ENCODE results near the gene KCNK2. TPM values are rescaled to one million over a fixed set of nuclear protein-coding genes. Genes with fewer than 3 reads are reported as not detected.

Gene KCNK2
- total and polyA plus RNA-seq, 2 experiments from 2014 or later, result 0.07 to 0.24 TPM

DNA sequence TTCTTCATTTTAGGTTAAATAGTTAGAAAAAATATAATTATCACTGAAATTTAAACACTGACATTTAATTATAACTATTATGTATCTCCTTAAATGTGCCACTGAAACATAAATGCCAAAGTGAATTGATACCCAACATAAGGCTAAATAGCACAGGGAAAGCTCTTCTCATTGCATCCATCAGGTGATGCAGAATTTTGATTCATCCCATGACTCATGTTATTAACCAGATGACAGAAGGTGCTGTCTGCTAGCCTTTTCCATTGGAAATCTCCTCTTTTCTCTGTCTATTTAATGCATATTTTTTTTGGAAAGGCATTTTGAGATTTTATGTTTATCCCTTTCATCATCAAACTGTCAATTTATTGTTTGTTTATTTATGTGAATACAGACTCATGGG lies 136.8 kb downstream of the KCNK2 start:
- H3K27ac ChIP-seq (ENCODE audit: low read depth), result no peak overlapping the region
- H3K4me2 ChIP-seq, result no peak overlapping the region
- H3K4me3 ChIP-seq, result no peak overlapping the region
- Mint-ChIP-seq H3K27ac (no peak overlapping the region), H3K4me1 (peaks cover 15% of the 10 kb centered on the region), H3K27me3 (ENCODE audit: insufficient read depth, low read depth, poor library complexity) (peaks cover 2% of the 10 kb centered on the region), H3K4me3 (no peak overlapping the region), H3K9me3 (no peaks in the 10 kb centered on the region), H3K36me3 (ENCODE audit: low read depth) (no peaks in the 10 kb centered on the region)
- no peak for DNase-seq (ENCODE audit: low spot score)
- peaks cover 17% of the 10 kb centered on the region for H3K4me1 ChIP-seq (ENCODE audit: insufficient read depth)
- no peaks in the 10 kb centered on the region for H3K27me3 ChIP-seq (ENCODE audit: insufficient read depth)
- H3K79me2 ChIP-seq (replicated peaks; ENCODE audit: insufficient read depth), result no peaks in the 10 kb centered on the region
- 0 out of 2 replicates have a peak, but pooled peaks cover 6% of the 10 kb centered on the region for H3K9me2 ChIP-seq (ENCODE audit: insufficient read depth)
- H4K20me1 ChIP-seq (replicated peaks; ENCODE audit: insufficient read depth), result no peaks in the 10 kb centered on the region
- no peak for ATAC-seq
- no peaks in the 10 kb centered on the region for H3F3A ChIP-seq (replicated peaks; ENCODE audit: low read depth)
- H3K36me3 ChIP-seq (ENCODE audit: insufficient read depth), result no peaks in the 10 kb centered on the region
- TF ChIP-seq, protein P1, sequence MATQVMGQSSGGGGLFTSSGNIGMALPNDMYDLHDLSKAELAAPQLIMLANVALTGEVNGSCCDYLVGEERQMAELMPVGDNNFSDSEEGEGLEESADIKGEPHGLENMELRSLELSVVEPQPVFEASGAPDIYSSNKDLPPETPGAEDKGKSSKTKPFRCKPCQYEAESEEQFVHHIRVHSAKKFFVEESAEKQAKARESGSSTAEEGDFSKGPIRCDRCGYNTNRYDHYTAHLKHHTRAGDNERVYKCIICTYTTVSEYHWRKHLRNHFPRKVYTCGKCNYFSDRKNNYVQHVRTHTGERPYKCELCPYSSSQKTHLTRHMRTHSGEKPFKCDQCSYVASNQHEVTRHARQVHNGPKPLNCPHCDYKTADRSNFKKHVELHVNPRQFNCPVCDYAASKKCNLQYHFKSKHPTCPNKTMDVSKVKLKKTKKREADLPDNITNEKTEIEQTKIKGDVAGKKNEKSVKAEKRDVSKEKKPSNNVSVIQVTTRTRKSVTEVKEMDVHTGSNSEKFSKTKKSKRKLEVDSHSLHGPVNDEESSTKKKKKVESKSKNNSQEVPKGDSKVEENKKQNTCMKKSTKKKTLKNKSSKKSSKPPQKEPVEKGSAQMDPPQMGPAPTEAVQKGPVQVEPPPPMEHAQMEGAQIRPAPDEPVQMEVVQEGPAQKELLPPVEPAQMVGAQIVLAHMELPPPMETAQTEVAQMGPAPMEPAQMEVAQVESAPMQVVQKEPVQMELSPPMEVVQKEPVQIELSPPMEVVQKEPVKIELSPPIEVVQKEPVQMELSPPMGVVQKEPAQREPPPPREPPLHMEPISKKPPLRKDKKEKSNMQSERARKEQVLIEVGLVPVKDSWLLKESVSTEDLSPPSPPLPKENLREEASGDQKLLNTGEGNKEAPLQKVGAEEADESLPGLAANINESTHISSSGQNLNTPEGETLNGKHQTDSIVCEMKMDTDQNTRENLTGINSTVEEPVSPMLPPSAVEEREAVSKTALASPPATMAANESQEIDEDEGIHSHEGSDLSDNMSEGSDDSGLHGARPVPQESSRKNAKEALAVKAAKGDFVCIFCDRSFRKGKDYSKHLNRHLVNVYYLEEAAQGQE (IDR thresholded peaks at IDR 0.05; ENCODE audit: unreplicated experiment), result no peak
- no peak for TF ChIP-seq JUNB (IDR thresholded peaks at IDR 0.05; ENCODE audit: unreplicated experiment)
- TF ChIP-seq, protein P2, sequence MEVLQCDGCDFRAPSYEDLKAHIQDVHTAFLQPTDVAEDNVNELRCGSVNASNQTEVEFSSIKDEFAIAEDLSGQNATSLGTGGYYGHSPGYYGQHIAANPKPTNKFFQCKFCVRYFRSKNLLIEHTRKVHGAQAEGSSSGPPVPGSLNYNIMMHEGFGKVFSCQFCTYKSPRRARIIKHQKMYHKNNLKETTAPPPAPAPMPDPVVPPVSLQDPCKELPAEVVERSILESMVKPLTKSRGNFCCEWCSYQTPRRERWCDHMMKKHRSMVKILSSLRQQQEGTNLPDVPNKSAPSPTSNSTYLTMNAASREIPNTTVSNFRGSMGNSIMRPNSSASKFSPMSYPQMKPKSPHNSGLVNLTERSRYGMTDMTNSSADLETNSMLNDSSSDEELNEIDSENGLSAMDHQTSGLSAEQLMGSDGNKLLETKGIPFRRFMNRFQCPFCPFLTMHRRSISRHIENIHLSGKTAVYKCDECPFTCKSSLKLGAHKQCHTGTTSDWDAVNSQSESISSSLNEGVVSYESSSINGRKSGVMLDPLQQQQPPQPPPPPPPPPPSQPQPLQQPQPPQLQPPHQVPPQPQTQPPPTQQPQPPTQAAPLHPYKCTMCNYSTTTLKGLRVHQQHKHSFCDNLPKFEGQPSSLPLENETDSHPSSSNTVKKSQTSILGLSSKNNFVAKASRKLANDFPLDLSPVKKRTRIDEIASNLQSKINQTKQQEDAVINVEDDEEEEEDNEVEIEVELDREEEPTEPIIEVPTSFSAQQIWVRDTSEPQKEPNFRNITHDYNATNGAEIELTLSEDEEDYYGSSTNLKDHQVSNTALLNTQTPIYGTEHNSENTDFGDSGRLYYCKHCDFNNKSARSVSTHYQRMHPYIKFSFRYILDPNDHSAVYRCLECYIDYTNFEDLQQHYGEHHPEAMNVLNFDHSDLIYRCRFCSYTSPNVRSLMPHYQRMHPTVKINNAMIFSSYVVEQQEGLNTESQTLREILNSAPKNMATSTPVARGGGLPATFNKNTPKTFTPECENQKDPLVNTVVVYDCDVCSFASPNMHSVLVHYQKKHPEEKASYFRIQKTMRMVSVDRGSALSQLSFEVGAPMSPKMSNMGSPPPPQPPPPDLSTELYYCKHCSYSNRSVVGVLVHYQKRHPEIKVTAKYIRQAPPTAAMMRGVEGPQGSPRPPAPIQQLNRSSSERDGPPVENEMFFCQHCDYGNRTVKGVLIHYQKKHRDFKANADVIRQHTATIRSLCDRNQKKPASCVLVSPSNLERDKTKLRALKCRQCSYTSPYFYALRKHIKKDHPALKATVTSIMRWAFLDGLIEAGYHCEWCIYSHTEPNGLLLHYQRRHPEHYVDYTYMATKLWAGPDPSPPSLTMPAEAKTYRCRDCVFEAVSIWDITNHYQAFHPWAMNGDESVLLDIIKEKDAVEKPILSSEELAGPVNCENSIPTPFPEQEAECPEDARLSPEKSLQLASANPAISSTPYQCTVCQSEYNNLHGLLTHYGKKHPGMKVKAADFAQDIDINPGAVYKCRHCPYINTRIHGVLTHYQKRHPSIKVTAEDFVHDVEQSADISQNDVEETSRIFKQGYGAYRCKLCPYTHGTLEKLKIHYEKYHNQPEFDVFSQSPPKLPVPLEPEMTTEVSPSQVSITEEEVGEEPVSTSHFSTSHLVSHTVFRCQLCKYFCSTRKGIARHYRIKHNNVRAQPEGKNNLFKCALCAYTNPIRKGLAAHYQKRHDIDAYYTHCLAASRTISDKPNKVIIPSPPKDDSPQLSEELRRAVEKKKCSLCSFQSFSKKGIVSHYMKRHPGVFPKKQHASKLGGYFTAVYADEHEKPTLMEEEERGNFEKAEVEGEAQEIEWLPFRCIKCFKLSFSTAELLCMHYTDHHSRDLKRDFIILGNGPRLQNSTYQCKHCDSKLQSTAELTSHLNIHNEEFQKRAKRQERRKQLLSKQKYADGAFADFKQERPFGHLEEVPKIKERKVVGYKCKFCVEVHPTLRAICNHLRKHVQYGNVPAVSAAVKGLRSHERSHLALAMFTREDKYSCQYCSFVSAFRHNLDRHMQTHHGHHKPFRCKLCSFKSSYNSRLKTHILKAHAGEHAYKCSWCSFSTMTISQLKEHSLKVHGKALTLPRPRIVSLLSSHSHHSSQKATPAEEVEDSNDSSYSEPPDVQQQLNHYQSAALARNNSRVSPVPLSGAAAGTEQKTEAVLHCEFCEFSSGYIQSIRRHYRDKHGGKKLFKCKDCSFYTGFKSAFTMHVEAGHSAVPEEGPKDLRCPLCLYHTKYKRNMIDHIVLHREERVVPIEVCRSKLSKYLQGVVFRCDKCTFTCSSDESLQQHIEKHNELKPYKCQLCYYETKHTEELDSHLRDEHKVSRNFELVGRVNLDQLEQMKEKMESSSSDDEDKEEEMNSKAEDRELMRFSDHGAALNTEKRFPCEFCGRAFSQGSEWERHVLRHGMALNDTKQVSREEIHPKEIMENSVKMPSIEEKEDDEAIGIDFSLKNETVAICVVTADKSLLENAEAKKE (CRISPR knock-in tag; IDR thresholded peaks at IDR 0.05), result no peak
- no peak for TF ChIP-seq CREB1 (CRISPR knock-in tag; IDR thresholded peaks at IDR 0.05; ENCODE audit: low read depth)
- no peak for TF ChIP-seq EZH2phosphoT487 (IDR thresholded peaks at IDR 0.05; ENCODE audit: unreplicated experiment)
- TF ChIP-seq, protein P3, sequence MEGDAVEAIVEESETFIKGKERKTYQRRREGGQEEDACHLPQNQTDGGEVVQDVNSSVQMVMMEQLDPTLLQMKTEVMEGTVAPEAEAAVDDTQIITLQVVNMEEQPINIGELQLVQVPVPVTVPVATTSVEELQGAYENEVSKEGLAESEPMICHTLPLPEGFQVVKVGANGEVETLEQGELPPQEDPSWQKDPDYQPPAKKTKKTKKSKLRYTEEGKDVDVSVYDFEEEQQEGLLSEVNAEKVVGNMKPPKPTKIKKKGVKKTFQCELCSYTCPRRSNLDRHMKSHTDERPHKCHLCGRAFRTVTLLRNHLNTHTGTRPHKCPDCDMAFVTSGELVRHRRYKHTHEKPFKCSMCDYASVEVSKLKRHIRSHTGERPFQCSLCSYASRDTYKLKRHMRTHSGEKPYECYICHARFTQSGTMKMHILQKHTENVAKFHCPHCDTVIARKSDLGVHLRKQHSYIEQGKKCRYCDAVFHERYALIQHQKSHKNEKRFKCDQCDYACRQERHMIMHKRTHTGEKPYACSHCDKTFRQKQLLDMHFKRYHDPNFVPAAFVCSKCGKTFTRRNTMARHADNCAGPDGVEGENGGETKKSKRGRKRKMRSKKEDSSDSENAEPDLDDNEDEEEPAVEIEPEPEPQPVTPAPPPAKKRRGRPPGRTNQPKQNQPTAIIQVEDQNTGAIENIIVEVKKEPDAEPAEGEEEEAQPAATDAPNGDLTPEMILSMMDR (conservative IDR thresholded peaks at IDR 0.05; ENCODE audit: low read depth in 2 of 2), result no peak
- no peak for TF ChIP-seq EZH2 (IDR thresholded peaks at IDR 0.05; ENCODE audit: low read depth, unreplicated experiment)
- H2AFZ ChIP-seq, result no peak overlapping the region

Measured in GM23338 (cell line).